Testis (tissue), 3 donors: ENCODE measurements around the gene WFDC9. TPM values are rescaled to one million over a fixed set of nuclear protein-coding genes. Genes with fewer than 3 reads are reported as not detected.
"Not testable (repeated sequence)": the region's sequence is repeated elsewhere in the genome, so short reads cannot be mapped to it uniquely, and the experiment has no call there.

Experiments used
- DNase-seq: peaks from one replicate; pipeline ENCODE4 v3.0.0-alpha.2; 2019
- H3K27ac ChIP-seq, 2 donors: fragments of 200-600 bp; sonication (generic); one replicate each; pipeline ENCODE4 v1.5.1; 2019
- H3K27me3 ChIP-seq: fragments of 200-600 bp; sonication (generic); one replicate; pipeline ENCODE4 v1.5.1; 2019
- H3K36me3 ChIP-seq: fragments of 200-600 bp; sonication (generic); one replicate; pipeline ENCODE4 v1.5.1; 2017; ENCODE audit warnings: low read depth; ENCODE audit errors: missing control alignments
- H3K4me1 ChIP-seq: fragments of 200-600 bp; sonication (generic); one replicate; pipeline ENCODE4 v1.5.1; 2019
- H3K4me3 ChIP-seq, 2 donors: fragments of 200-600 bp; sonication (generic); one replicate each; pipeline ENCODE4 v1.5.1; 2017 to 2019
- H3K9me3 ChIP-seq: fragments of 200-600 bp; sonication (generic); one replicate; pipeline ENCODE4 v1.5.1; 2017
- POLR2A ChIP-seq: fragments of 450-650 bp; IDR thresholded peaks from one replicate; pipeline ENCODE4 v1.6.1; 2017; ENCODE audit warnings: antibody characterized with exemption, mild to moderate bottlenecking, moderate library complexity
- WGBS, 2 donors: methylation state at CpG; one replicate each; pipeline ENCODE4 v1.1.5; 2018; 5-methylcytosine and 5-hydroxymethylcytosine counted together
- intact Hi-C: fragments of 100-400 bp; cut with DNase I; formaldehyde crosslinking; loops from one replicate; pipeline ENCODE4 v1.15.1; 2023; ENCODE audit warnings: low total_unique reads
- polyA plus RNA-seq: library from polyadenylated mRNA; stranded (reverse); fragments of 350-450 nt; fragmentation: Illumina TruSeq; extraction: RNeasy Lipid Tissue Mini Kit (QIAGEN cat#74804); gene quantifications from one replicate; pipeline ENCODE4 v1.2.3, GENCODE V29; 2014; ENCODE audit warnings: low read depth, low replicate concordance; ENCODE audit not compliant: insufficient read depth
- total RNA-seq, 2 donors: library from RNA; depleted of rRNA; stranded (reverse); fragments of >200 nt; gene quantifications; one replicate each; pipeline ENCODE4 v1.2.3, GENCODE V29; 2016
- TF ChIP-seq, protein P1 (sequence below), 3 experiments: fragments of 450-650 bp in 2 of 3; fragments of 200-600 bp in 1 of 3; sonication (generic) in 1 of 3; IDR thresholded peaks; one replicate each; pipeline ENCODE4 v1.5.1; 2016 to 2019; ENCODE audit warnings: antibody characterized with exemption in 3 of 3, mild to moderate bottlenecking in 2 of 3, moderate library complexity in 1 of 3

The WFDC9 gene
- total and polyA plus RNA-seq, 3 donors from 2014 or later, result not detected

DNA sequence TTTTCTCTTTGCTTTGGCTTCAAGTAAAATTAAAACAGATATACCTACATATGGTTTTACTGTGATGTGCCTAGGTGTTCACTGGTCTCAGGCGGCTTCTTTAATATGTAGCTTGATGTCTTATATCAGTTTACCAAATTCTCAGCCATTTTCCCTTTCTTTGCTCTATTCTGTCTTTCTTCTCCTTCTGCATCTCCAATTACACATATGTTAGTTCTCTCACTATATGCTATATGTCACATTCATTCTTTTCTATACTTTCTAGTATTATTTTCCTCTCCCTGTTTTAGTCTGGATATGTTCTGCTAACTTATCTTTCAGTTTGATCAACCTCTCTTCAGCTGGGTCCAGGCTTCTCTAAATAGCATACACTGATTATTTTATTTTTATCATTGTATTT is 37.6 kb downstream of the WFDC9 start:
- no peak for DNase-seq
- Histone ChIP-seq H3K27me3 (no peaks in the 10 kb centered on the region), H3K9me3 (no peaks in the 10 kb centered on the region), H3K4me1 (no peaks in the 10 kb centered on the region), H3K4me3 (no peak overlapping the region), H3K27ac (no peak overlapping the region), H3K36me3 (no peaks in the 10 kb centered on the region)
- TF ChIP-seq, protein P1, sequence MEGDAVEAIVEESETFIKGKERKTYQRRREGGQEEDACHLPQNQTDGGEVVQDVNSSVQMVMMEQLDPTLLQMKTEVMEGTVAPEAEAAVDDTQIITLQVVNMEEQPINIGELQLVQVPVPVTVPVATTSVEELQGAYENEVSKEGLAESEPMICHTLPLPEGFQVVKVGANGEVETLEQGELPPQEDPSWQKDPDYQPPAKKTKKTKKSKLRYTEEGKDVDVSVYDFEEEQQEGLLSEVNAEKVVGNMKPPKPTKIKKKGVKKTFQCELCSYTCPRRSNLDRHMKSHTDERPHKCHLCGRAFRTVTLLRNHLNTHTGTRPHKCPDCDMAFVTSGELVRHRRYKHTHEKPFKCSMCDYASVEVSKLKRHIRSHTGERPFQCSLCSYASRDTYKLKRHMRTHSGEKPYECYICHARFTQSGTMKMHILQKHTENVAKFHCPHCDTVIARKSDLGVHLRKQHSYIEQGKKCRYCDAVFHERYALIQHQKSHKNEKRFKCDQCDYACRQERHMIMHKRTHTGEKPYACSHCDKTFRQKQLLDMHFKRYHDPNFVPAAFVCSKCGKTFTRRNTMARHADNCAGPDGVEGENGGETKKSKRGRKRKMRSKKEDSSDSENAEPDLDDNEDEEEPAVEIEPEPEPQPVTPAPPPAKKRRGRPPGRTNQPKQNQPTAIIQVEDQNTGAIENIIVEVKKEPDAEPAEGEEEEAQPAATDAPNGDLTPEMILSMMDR (IDR thresholded peaks at IDR 0.05), result no peak
- TF ChIP-seq POLR2A, result no peak
- 42 to 55% methylated on average over 1 of the region's 1 CpG for WGBS, 2 donors
- intact Hi-C loops, result no loop called here

DNA sequence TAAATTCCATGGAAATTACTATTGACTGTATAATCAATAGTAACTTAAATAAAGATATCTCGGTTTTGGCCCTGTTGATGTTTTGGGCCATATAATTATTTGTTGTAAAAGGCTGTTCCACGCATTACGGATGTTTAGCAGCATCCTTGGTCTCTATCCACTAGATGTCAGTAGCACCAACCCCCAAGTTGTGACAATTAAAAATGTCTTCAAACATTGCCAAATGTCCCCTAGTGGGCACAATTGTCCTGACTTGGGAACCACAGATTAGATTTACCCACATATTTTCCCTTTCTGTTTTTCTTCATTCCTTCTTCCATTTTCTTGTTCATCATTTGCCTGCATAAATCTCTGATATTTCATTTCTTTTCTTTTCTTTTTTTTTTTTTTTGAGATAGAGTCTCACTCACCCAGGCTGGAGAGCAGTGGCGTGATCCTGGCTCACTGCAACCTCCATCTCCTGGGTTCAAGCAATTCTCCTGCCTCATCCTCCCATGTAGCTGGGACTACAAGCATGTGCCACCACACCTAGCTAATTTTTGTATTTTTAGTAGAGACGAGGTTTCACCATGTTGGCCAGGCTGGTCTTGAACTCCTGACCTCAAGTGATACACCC is 38.4 kb downstream of the WFDC9 start:
- no peaks in the 10 kb centered on the region for H3K9me3 ChIP-seq
- TF ChIP-seq, protein P1 (IDR thresholded peaks at IDR 0.05), result peak in 2 of 3 experiments; percentile 50 to 56
- no peak for TF ChIP-seq POLR2A
- H3K4me3 ChIP-seq, result no peak overlapping the region
- H3K27me3 ChIP-seq, result no peaks in the 10 kb centered on the region
- no peak overlapping the region for H3K27ac ChIP-seq
- no peaks in the 10 kb centered on the region for H3K4me1 ChIP-seq
- intact Hi-C loops, result no loop called here
- no peaks in the 10 kb centered on the region for H3K36me3 ChIP-seq
- 67 to 81% methylated on average over 5 of the region's 5 CpGs for WGBS, 2 donors
- DNase-seq, result peak; percentile 19

- TF ChIP-seq POLR2A, result no peak
- TF ChIP-seq, protein P1 (IDR thresholded peaks at IDR 0.05), result no peak
These were observed 41.4 kb downstream of the WFDC9 start for GRCh38 chr20:45589725-45590124.

GRCh38 chr20:45588800-45589199 is 42.3 kb downstream of the WFDC9 start:
- intact Hi-C loops, result no loop called here
- Histone ChIP-seq H3K9me3 (no peaks in the 10 kb centered on the region), H3K4me1 (no peaks in the 10 kb centered on the region), H3K27ac (no peak overlapping the region), H3K27me3 (no peaks in the 10 kb centered on the region), H3K4me3 (no peak overlapping the region), H3K36me3 (no peaks in the 10 kb centered on the region)
- TF ChIP-seq, protein P1 (IDR thresholded peaks at IDR 0.05), result no peak
- no peak for TF ChIP-seq POLR2A
- no peak for DNase-seq
- 80 to 82% methylated on average over 2 of the region's 2 CpGs for WGBS, 2 donors

More at GRCh38 chr20:45589725-45590124, 41.4 kb downstream of the WFDC9 start:
- H3K9me3 ChIP-seq, result no peaks in the 10 kb centered on the region
- H3K4me1 ChIP-seq, result no peaks in the 10 kb centered on the region
- no peak overlapping the region for H3K27ac ChIP-seq
- no peak for DNase-seq
- no peaks in the 10 kb centered on the region for H3K36me3 ChIP-seq
- 28 to 44% methylated on average over 1 of the region's 1 CpG for WGBS, 2 donors
- H3K27me3 ChIP-seq, result no peaks in the 10 kb centered on the region
- no peak overlapping the region for H3K4me3 ChIP-seq
- intact Hi-C loops, result no loop called here

GRCh38 chr20:45585986-45586385 is 45.1 kb downstream of the WFDC9 start:
- DNase-seq, H3K27me3 ChIP-seq, H3K27ac ChIP-seq, intact Hi-C loops, H3K36me3 ChIP-seq, H3K4me3 ChIP-seq, H3K4me1 ChIP-seq, H3K9me3 ChIP-seq: not testable (repeated sequence)
- WGBS, 2 donors, result 89 to 93% methylated on average over 5 of the region's 5 CpGs

GRCh38 chr20:45584294-45584693 is 46.8 kb downstream of the WFDC9 start:
- H3K4me3 ChIP-seq, H3K4me1 ChIP-seq, H3K27me3 ChIP-seq, DNase-seq, intact Hi-C loops, H3K9me3 ChIP-seq, H3K36me3 ChIP-seq, H3K27ac ChIP-seq: not testable (repeated sequence)
- WGBS, 2 donors, result 83 to 84% methylated on average over 5 of the region's 5 CpGs
